GM21576 (cell line): Measurements from ENCODE around the gene DTWD2.

Source experiments
- ATAC-seq: cut with Tn5 transposase; IDR thresholded peaks from one replicate; pipeline ENCODE4 v1.9.1; 2021; ENCODE audit warnings: mild to moderate bottlenecking, moderate library complexity; ENCODE audit not compliant: unreplicated experiment

DTWD2 gene

DNA sequence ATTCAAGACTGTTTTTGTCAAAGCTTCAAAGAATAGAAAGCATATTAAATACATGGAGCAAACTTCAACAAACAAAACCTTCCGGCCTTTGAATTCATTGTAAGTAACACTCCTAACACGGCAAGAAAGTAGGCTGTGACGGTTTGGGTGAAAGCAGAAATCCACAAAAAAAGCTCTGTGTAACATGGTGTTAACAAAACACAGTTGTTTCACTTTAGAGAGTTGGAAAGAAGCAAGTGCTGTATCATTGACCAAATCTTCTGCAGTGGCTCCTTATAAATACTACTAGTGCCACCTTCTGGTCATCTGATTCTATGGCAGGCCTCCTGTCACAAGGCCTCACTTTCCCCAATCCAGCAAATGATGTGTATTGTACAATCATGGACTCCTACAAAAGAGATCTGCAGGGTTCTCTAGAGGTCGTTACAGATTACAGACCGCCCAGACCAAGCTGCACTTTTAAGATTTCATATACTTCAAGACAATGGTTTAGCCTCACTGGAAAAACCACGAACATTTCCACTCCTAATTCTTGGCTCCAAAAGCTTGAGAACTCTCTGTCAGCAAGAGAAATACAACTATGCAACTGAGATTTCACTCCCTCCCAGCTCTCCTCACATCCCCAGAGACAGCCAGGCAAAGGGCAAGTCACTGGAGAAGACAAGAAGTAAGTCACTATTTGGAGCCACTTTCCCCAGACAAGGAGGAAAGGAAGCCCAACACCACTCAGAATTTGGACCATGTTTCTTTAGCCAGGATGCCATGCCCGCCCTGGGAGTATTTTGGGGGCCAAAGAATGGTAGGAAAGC, 196.2 kb downstream of the DTWD2 start:
- peak; percentile 94 for ATAC-seq

DNA sequence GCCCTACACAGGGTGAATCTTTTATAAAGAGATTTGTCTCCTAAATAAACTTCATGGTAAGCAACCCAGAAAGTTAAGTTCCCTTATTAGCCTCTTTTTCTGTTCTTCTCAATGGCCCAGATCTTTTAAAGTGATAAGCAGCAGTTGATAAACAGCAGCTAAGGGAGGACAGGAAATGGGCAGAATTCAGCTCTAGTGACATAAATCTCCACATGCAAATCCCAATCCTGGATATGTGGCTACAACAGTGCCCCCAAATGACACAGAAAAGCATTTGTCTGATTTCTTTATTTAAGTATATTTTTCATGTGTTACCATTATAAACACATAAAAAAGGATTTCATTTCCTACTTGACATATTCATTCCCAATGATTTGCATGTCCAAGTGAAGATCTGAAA, 199.0 kb downstream of the DTWD2 start:
- ATAC-seq, result no peak

DNA sequence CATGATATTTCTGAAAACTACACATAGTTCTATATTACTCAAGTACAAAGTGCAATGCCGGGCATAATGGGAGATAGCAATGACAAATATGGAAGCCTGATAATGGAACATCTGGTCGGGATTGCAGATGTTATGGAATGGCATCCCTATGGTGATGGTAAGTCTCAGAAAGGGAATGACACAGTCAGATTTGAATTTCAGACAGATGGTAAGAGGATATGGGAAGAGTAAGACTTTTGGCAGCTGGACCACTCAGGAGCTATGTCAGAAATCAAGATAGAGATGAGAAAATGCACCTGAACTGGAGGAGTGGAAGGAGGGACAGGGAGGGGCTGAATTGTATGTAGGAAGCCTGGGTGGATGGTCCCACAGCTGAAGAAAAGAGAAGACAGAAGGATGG, 200.0 kb downstream of the DTWD2 start:
- no peak for ATAC-seq
